Jurkat, Clone E6-1 (cell line): ENCODE results near the gene GJB1.

Experiments
- DNase-seq: peaks from one replicate; pipeline ENCODE4 v3.0.0-alpha.2; 2011; ENCODE audit warnings: low read depth, low spot score
- H3K4me3 ChIP-seq: 2 replicates; pipeline ENCODE4 v1.5.1; 2011; ENCODE audit warnings: mild to moderate bottlenecking, low read length, control low read depth, moderate library complexity

Gene GJB1

DNA sequence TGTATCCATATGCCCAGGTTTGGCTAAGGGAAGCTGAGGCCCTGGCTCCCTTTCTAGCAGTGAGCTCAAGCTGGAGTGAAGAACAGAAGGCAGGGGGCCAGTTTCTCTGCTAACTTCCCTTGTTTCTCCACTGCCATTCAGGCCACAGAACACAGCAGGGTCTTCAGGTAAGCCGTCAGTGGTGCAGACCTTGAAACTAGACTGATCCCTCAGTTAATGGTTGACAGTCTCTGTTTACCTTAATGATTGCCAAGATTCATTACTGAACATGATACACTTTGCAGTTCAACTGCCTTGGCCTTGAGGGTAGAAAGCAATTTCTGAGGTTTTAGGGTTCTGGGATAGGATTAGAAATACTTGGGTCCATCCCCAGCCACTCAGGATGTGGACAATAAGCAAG lies 8.9 kb upstream of the GJB1 start:
- no peak overlapping the region for H3K4me3 ChIP-seq
- DNase-seq: no peak

- no peak overlapping the region for H3K4me3 ChIP-seq
- no peak for DNase-seq
Observed at GRCh38 chrX:71214604-71215337, 8.3 kb upstream of the GJB1 start.

- no peak overlapping the region for H3K4me3 ChIP-seq
- DNase-seq: no peak
Observed at GRCh38 chrX:71215338-71215912, 7.6 kb upstream of the GJB1 start.

GRCh38 chrX:71216485-71216884 lies 6.5 kb upstream of the GJB1 start:
- H3K4me3 ChIP-seq: no peak overlapping the region
- no peak for DNase-seq

DNA sequence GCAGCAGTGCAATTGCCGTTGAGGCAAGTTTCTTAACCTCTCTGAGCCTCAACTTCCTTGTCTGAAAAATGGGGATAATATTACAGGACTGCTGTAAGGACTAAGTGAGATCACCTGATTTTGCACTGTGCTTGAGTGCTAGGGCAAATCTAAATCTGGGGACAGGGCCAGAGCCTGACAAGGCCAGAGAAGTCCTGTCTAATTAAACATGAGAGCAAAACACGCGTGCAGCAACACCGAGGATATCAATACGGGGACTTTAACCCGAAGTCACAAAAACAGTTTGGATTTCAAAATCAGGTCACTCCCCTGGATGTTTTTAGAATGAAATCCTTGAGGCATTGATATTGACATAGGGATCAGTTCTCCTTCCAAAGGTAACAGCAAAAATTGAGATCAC lies 5.7 kb upstream of the GJB1 start:
- H3K4me3 ChIP-seq: no peak overlapping the region
- no peak for DNase-seq

DNA sequence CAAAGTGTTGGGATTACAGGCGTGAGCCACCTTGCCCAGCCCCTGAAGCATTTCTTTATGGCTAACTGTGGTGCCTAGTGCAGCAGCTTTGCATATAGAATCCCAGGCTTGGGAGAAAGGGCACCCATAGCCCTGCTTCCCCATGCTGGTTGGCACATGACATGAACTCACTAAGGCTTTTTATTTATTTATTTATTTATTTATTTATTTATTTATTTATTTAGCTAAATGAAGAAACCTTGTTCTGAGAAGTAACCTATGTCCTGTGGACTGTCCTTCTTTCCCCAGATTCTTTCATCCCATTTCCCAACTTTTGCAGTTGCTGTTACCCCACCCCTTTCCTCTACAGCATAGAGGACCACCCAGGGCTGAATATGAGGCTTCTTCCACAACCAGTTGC lies 1.9 kb upstream of the GJB1 start:
- H3K4me3 ChIP-seq: no peak overlapping the region
- DNase-seq: no peak

- no peak for DNase-seq
- no peak overlapping the region for H3K4me3 ChIP-seq
Observed at GRCh38 chrX:71224098-71224708, 1.2 kb downstream of the GJB1 start.

DNA sequence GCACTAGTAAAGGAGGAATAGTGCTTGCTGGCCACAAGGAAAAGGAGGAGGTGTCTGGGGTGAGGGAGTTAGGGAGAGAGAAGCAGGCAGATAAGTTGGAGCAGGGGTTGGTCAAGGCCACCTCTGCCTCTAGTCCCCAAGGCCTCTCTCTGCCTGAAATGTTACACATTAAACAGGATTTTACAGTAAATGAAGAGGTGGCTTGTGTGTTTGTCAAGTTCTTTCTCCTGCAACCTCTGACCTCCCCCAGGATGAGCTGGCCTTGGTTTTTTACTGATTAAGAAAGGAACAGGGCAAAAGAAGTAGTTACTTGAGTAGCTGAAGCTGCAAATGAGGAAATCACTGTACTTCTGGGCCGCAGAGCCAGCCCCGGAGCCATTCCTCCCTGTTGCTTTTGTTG lies 2.0 kb downstream of the GJB1 start:
- H3K4me3 ChIP-seq: no peak overlapping the region
- no peak for DNase-seq

DNA sequence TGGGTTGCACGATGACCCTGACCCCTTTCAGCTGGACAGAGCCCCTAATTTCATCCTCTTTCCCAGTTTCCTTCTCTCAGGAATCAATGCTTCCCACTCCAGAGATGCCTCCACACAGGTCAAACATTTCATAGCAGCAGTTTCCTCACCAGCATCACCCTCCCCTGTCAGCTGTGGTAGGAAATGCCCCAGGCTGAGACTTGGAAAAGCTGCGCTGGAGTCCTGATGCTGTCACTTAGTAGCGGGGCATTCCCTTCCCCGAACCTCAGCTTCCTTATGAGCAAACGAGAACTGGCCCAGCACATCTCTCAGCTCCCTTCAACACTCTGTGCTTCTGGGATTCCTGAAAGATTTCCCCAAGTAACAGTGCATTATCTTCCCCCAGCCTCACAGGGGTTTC lies 2.7 kb downstream of the GJB1 start:
- no peak for DNase-seq
- no peak overlapping the region for H3K4me3 ChIP-seq

DNA sequence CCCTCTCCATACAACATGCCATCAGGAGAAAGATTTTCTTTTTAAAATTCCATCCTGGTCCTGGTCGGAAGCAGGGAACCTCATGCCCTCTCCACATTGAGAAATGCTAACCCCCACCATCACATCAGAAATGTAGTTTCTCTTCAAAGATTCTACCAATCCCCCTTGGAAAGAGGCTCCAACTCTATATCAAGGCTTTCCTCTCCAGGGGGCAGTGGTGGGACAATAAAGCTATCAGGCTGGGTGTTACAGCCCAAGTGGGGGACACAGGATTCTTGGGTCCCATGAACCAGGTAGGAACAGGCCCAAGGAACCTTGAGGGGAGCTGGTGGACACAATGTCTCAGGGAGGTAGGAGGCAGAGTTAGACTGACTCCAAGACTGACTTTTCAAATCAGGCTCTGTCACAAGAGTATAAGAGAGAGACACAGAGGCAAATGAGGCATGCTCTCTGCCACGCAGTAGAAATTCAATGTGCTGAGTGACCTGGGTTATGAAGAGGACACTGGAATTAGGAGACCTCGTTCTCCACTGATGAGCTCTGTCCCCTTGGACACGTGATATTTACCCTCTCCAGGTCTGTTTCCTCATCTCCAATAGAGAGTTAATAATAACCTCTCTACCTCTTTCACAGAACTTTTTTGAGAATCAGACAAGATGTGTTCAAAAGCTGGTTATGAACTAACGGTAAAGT lies 4.5 kb downstream of the GJB1 start:
- DNase-seq: no peak
- H3K4me3 ChIP-seq: no peak overlapping the region

GRCh38 chrX:71228063-71228642 lies 5.1 kb downstream of the GJB1 start:
- DNase-seq: no peak
- H3K4me3 ChIP-seq: no peak overlapping the region

- no peak overlapping the region for H3K4me3 ChIP-seq
- no peak for DNase-seq
Observed at GRCh38 chrX:71235482-71235881, 12.5 kb downstream of the GJB1 start.

DNA sequence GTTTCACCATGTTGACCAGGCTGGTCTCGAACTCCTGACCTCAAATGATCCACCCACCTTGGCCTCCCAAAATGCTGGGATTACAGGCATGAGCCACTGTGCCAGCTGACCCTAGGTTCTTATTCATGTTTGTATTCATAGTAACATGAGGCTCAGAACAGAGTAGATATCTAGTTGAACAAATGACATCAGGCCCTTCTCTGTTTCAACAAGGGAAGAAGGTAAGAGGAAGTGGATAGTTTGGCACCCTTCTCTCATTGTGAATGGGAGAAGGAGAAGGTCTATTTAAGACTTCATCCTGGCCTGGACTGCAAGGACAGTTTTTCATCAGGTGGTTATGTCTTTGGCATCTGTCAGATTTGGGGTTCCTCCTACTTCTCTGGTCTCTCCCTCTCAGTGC lies 13.8 kb downstream of the GJB1 start:
- no peak for DNase-seq
- no peak overlapping the region for H3K4me3 ChIP-seq

- no peak overlapping the region for H3K4me3 ChIP-seq
- no peak for DNase-seq
Observed at GRCh38 chrX:71239781-71240180, 16.8 kb downstream of the GJB1 start.

GRCh38 chrX:71241301-71241700 lies 18.3 kb downstream of the GJB1 start:
- no peak for DNase-seq
- no peak overlapping the region for H3K4me3 ChIP-seq

- H3K4me3 ChIP-seq: no peak overlapping the region
- no peak for DNase-seq
Observed at GRCh38 chrX:71244359-71245128, 21.5 kb downstream of the GJB1 start.

DNA sequence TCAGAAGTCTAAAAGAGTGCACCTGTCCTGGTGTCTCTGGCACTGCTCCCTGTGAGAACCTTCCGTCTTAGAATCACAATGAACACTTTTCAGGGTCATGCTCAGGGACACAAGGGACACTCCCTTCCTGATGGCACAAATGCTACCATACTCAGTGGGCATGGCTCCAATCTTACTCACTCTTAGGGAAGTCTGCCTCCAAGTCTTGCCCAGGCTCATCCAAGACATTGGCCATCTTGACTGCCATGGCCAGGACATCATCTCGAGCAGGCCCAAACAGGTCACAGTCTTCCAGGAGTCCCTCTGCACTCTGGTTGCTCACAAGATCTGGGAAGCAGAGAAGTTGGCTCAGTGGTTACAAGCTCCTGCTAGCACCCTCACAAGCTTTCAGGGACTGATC lies 22.1 kb downstream of the GJB1 start:
- no peak overlapping the region for H3K4me3 ChIP-seq
- no peak for DNase-seq

- no peak for DNase-seq
Observed at GRCh38 chrX:71250841-71251240, 27.8 kb downstream of the GJB1 start.

GRCh38 chrX:71251466-71251973 lies 28.5 kb downstream of the GJB1 start:
- no peak for DNase-seq
- no peak overlapping the region for H3K4me3 ChIP-seq

More at GRCh38 chrX:71250841-71251240, 27.8 kb downstream of the GJB1 start:
- H3K4me3 ChIP-seq: no peak overlapping the region
